Ascending aorta (tissue), 2 donors: ENCODE results near the gene TMEM269. TPM values are rescaled to one million over a fixed set of nuclear protein-coding genes. Genes with fewer than 3 reads are reported as not detected.

ENCODE experiments used
- DNase-seq, 2 donors: peaks; one replicate each; pipeline ENCODE4 v3.0.0-alpha.2; 2019; ENCODE audit warnings: low spot score in 2 of 2
- H3K27ac ChIP-seq, 2 donors: fragments of 200-600 bp; sonication (generic); one replicate each; pipeline ENCODE4 v1.5.1; 2016 to 2017; ENCODE audit warnings: mild to moderate bottlenecking in 1 of 2
- H3K27me3 ChIP-seq: fragments of 200-600 bp; sonication (generic); one replicate; pipeline ENCODE4 v1.5.1; 2017
- H3K36me3 ChIP-seq, 2 donors: fragments of 200-600 bp; sonication (generic); one replicate each; pipeline ENCODE4 v1.5.1; 2016
- H3K4me1 ChIP-seq, 2 donors: fragments of 200-600 bp; sonication (generic); one replicate each; pipeline ENCODE4 v1.5.1; 2016 to 2017; ENCODE audit warnings: mild to moderate bottlenecking in 1 of 2
- H3K4me3 ChIP-seq, 2 donors: fragments of 200-600 bp; sonication (generic); one replicate each; pipeline ENCODE4 v1.5.1; 2016 to 2017; ENCODE audit warnings: mild to moderate bottlenecking in 1 of 2
- H3K9me3 ChIP-seq, 2 donors: fragments of 200-600 bp; sonication (generic); one replicate each; pipeline ENCODE4 v1.5.1; 2016
- CTCF ChIP-seq, 3 experiments: fragments of 200-600 bp in 2 of 3; fragments of 450-650 bp in 1 of 3; sonication (generic) in 2 of 3; IDR thresholded peaks; one replicate each; pipeline ENCODE4 v1.5.1; 2016 to 2019; ENCODE audit warnings: antibody characterized with exemption in 3 of 3, mild to moderate bottlenecking in 1 of 3, moderate library complexity in 1 of 3
- intact Hi-C: fragments of 100-400 bp; cut with DNase I; formaldehyde crosslinking; loops from one replicate; pipeline ENCODE4 v1.15.1; 2023
- total RNA-seq: library from RNA; depleted of rRNA; stranded (reverse); fragments of >200 nt; gene quantifications from one replicate; pipeline ENCODE4 v1.1.0, GENCODE V29; 2016

Gene TMEM269
- total RNA-seq, 1 donor from 2014 or later = not detected

GRCh38 chr1:42841440-42842147 lies 56.8 kb downstream of the TMEM269 start:
- Histone ChIP-seq H3K4me3 (no peak overlapping the region), H3K36me3 (peaks cover 0 to 3% of the 10 kb centered on the region in 2 donors), H3K27ac (no peak overlapping the region), H3K4me1 (peaks cover 0 to 5% of the 10 kb centered on the region in 2 donors), H3K9me3 (no peaks in the 10 kb centered on the region), H3K27me3 (no peaks in the 10 kb centered on the region)
- TF ChIP-seq CTCF (IDR thresholded peaks at IDR 0.05) = no peak
- DNase-seq = no peak
- intact Hi-C loops = loop anchor here (10.0 kb wide), 2 partner anchors 387 to 513 kb away; partner anchors contain the start of genes CDC20, PPCS and ZMYND12

DNA sequence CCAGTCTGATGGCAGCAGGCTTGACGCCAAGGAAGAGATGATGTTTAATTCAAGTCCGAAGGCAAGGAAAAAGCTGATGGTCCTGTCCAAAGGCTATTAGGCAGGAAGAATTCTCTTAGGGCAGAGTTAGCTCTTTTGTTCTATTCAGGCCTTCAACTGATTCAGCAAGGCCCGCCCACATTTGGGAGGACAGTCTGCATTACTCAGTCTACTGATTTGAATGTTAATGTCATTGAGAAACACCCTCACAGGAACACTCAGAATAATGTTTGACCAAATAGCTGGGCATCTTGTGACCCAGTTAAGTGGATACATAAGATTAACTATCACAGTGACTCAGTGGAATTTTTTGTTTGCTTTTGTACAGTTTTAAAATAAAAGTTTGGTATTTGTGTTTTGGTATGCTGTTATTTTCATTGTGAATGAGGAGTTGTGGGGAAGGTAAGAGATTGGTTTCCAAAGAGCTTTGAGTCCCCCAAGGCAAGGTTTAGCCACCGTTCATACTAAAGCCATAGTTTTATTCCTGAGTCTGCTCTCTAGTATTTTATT lies 59.9 kb downstream of the TMEM269 start:
- intact Hi-C loops = loop anchor here (5.0 to 10.0 kb wide), 4 partner anchors 118 to 510 kb away; partner anchors contain the start of genes CDC20, PPCS and ZMYND12
- no peak for DNase-seq
- H3K9me3 ChIP-seq = no peaks in the 10 kb centered on the region
- TF ChIP-seq CTCF (IDR thresholded peaks at IDR 0.05) = no peak
- H3K4me1 ChIP-seq = peaks cover 0 to 14% of the 10 kb centered on the region in 2 donors
- H3K36me3 ChIP-seq = peaks cover 3 to 7% of the 10 kb centered on the region in 2 donors
- H3K27ac ChIP-seq = no peak overlapping the region
- no peak overlapping the region for H3K4me3 ChIP-seq
- no peaks in the 10 kb centered on the region for H3K27me3 ChIP-seq

GRCh38 chr1:42845193-42845592 lies 60.4 kb downstream of the TMEM269 start:
- Histone ChIP-seq H3K4me3 (peak overlapping the region in 1 of 2 donors; percentile 82), H3K27ac (no peak overlapping the region), H3K4me1 (peaks cover 0 to 14% of the 10 kb centered on the region in 2 donors), H3K9me3 (no peaks in the 10 kb centered on the region), H3K36me3 (peaks cover 3 to 12% of the 10 kb centered on the region in 2 donors), H3K27me3 (no peaks in the 10 kb centered on the region)
- TF ChIP-seq CTCF (IDR thresholded peaks at IDR 0.05) = no peak
- DNase-seq = no peak
- intact Hi-C loops = loop anchor here (5.0 to 10.0 kb wide), 4 partner anchors 117 to 510 kb away; partner anchors contain the start of genes CDC20, PPCS and ZMYND12

- Histone ChIP-seq H3K4me1 (peaks cover 0 to 14% of the 10 kb centered on the region in 2 donors), H3K36me3 (peaks cover 7 to 19% of the 10 kb centered on the region in 2 donors), H3K9me3 (no peaks in the 10 kb centered on the region), H3K27me3 (no peaks in the 10 kb centered on the region), H3K27ac (peak overlapping the region; percentile 40 to 52), H3K4me3 (peak overlapping the region; percentile 81 to 82)
- intact Hi-C loops = loop anchor here (1.0 to 10.0 kb wide), 9 partner anchors 29 to 509 kb away; partner anchors contain the start of genes C1orf50, CDC20, CFAP57 and EBNA1BP2
- TF ChIP-seq CTCF (IDR thresholded peaks at IDR 0.05) = no peak
- DNase-seq = no peak
Measured at GRCh38 chr1:42845866-42846256, 61.1 kb downstream of the TMEM269 start.

GRCh38 chr1:42846257-42847110 lies 61.7 kb downstream of the TMEM269 start, which contains the start of gene ZNF691:
Gene ZNF691 (plus strand): TSS chr1:42846613. CDS start chr1:42849659, 3,046 bp downstream.
- Histone ChIP-seq H3K36me3 (peaks cover 12 to 25% of the 10 kb centered on the region in 2 donors), H3K4me1 (peaks cover 0 to 14% of the 10 kb centered on the region in 2 donors), H3K27ac (peak within 1 kb of the TSS; percentile 58 to 82), H3K9me3 (peaks cover 0 to 5% of the 10 kb centered on the region in 2 donors), H3K27me3 (no peaks in the 10 kb centered on the region), H3K4me3 (peak within 1 kb of the TSS; percentile 81 to 82)
- TF ChIP-seq CTCF (IDR thresholded peaks at IDR 0.05) = peak; percentile 15 to 62 (median 54)
- intact Hi-C loops = loop anchor here (1.0 to 10.0 kb wide), 9 partner anchors 29 to 508 kb away; partner anchors contain the start of genes C1orf50, CDC20, CFAP57 and EBNA1BP2
- peak; percentile 87 to 97 for DNase-seq
